Fibroblast of lung (primary cell): ENCODE measurements around the gene PDRG1.

Experiments used
- CTCF ChIP-seq, 2 donors: IDR thresholded peaks in 1 of 2; conservative IDR thresholded peaks in 1 of 2; 1 replicate in 1 of 2; 2 replicates in 1 of 2; pipeline ENCODE4 v1.5.1; 2011 to 2012; ENCODE audit warnings: low read length in 2 of 2, control low read depth in 1 of 2, inconsistent platforms in 1 of 2, low read depth in 1 of 2, mild to moderate bottlenecking in 1 of 2
- EZH2 ChIP-seq: IDR thresholded peaks from 2 replicates; pipeline ENCODE4 v1.5.1; 2012; ENCODE audit warnings: low read length, control low read depth, mild to moderate bottlenecking; ENCODE audit errors: missing control alignments

- TF ChIP-seq CTCF (conservative IDR thresholded peaks at IDR 0.05 in 1 of 2, IDR thresholded peaks at IDR 0.05 in 1 of 2; ENCODE audit: low read depth in 1 of 2, low read length in 2 of 2), result no peak
- no peak for TF ChIP-seq EZH2
Measured at GRCh38 chr20:31907046-31907445, 44.8 kb downstream of the PDRG1 start.
